ENCODE measurements around the gene DNAI2. TPM values are rescaled to one million over a fixed set of nuclear protein-coding genes. Genes with fewer than 3 reads are reported as not detected.

Gene DNAI2
- total RNA-seq, 1 donor from 2014 or later = 6.2 TPM

- Histone ChIP-seq H3K27ac (no peak overlapping the region), H3K4me3 (no peak overlapping the region), H3K27me3 (ENCODE audit: low read depth) (no peaks in the 10 kb centered on the region), H3K9me3 (no peaks in the 10 kb centered on the region), H3K4me1 (no peaks in the 10 kb centered on the region), H3K36me3 (no peaks in the 10 kb centered on the region)
- TF ChIP-seq, protein P1, sequence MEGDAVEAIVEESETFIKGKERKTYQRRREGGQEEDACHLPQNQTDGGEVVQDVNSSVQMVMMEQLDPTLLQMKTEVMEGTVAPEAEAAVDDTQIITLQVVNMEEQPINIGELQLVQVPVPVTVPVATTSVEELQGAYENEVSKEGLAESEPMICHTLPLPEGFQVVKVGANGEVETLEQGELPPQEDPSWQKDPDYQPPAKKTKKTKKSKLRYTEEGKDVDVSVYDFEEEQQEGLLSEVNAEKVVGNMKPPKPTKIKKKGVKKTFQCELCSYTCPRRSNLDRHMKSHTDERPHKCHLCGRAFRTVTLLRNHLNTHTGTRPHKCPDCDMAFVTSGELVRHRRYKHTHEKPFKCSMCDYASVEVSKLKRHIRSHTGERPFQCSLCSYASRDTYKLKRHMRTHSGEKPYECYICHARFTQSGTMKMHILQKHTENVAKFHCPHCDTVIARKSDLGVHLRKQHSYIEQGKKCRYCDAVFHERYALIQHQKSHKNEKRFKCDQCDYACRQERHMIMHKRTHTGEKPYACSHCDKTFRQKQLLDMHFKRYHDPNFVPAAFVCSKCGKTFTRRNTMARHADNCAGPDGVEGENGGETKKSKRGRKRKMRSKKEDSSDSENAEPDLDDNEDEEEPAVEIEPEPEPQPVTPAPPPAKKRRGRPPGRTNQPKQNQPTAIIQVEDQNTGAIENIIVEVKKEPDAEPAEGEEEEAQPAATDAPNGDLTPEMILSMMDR (IDR thresholded peaks at IDR 0.05) = no peak
- intact Hi-C loops (cut with DNase I) = no loop called here
- no peak for ATAC-seq
- no peak for DNase-seq
Measured at GRCh38 chr17:74307984-74308773, 34.1 kb downstream of the DNAI2 start.

DNA sequence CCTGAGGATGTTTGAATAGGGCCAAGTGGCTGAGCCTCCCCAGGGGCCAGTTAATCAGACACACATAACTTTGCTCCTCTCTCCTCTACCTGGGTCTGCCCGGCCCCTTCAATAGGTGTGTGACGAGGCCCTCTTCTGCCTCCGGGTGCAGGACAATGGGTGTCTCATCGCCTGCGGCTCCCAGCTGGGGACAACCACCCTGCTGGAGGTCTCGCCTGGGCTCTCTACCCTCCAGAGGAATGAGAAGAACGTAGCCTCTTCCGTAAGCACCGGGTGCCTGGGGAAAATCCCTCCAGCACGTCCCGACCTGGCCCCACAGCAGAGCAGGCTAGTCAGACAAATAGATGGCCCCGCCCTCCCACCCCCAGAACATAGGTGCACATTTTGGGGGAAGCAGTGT is 35.9 kb downstream of the DNAI2 start:
- no peaks in the 10 kb centered on the region for H3K36me3 ChIP-seq
- no peak overlapping the region for H3K4me3 ChIP-seq
- H3K4me1 ChIP-seq = no peaks in the 10 kb centered on the region
- H3K27ac ChIP-seq = no peak overlapping the region
- no peaks in the 10 kb centered on the region for H3K27me3 ChIP-seq (ENCODE audit: low read depth)
- no peaks in the 10 kb centered on the region for H3K9me3 ChIP-seq
- intact Hi-C loops (cut with DNase I) = no loop called here
- TF ChIP-seq, protein P1 (IDR thresholded peaks at IDR 0.05) = no peak
- ATAC-seq (no peak), DNase-seq (no peak)

DNA sequence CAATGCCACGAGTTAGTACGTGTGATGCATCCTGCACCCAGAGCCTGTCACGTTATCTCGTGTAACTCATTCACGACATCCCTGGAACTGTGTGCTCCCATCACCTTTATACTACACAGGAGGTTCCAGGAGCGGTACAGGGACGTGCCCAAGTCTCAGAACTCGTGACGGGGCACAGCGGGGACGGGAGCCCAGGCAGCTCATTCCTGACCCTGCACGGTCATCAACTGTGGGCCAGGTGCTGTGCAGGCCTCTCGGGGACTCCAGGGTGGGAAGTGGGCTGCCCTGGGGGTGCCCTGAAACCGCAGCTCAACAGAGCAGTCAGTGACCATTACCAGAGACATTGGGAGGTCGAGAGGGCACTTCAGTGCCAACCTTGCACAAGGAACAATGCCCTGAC is 40.8 kb downstream of the DNAI2 start:
- DNase-seq = no peak
- ATAC-seq = no peak
- Histone ChIP-seq H3K9me3 (no peaks in the 10 kb centered on the region), H3K27ac (no peak overlapping the region), H3K4me3 (no peak overlapping the region), H3K27me3 (ENCODE audit: low read depth) (no peaks in the 10 kb centered on the region), H3K36me3 (no peaks in the 10 kb centered on the region), H3K4me1 (no peaks in the 10 kb centered on the region)
- TF ChIP-seq, protein P1 (IDR thresholded peaks at IDR 0.05) = no peak
- intact Hi-C loops (cut with DNase I) = no loop called here

DNA sequence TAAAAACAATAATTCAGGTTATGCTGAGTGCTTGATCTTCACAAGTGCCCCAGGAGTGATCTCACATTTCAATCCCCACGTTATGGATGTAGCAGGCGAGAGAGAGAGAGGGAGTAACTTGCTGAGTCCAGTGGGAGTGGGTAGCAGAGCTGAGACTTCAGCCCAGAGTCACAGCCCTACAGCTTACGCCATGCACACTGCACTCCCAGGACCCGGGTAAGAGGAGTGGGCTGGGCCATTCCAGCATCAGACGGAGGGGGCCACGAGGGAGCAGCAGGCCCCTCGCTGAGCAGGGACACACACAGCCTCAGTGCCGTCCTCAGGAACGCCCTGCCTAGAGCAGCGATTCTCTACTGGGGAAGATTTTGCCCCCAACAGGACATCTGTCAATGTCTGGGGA is 42.2 kb downstream of the DNAI2 start:
- ATAC-seq (no peak), DNase-seq (no peak)
- H3K36me3 ChIP-seq = no peaks in the 10 kb centered on the region
- no peak overlapping the region for H3K27ac ChIP-seq
- intact Hi-C loops (cut with DNase I) = no loop called here
- no peak overlapping the region for H3K4me3 ChIP-seq
- H3K9me3 ChIP-seq = no peaks in the 10 kb centered on the region
- H3K4me1 ChIP-seq = no peaks in the 10 kb centered on the region
- TF ChIP-seq, protein P1 (IDR thresholded peaks at IDR 0.05) = no peak
- no peaks in the 10 kb centered on the region for H3K27me3 ChIP-seq (ENCODE audit: low read depth)

DNA sequence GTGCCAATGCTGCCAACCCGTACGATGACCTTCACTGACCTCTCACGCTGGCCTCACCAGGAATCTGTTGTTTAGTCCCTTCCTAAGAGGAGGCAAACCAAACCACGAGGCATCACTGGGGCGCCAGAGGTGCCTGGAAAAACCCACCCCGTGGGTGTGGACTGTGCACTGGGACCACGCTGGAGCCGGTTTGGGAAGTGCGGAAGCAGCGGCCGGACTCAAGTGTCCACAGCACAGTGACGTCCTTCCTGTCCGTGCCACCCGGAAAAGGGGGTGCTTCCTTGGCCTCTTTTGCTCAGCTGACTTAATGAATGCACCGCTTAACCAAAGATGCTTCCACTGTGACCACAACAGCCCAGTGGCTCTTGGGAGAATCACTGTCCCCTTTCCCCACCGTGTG is 43.0 kb downstream of the DNAI2 start:
- H3K9me3 ChIP-seq = no peaks in the 10 kb centered on the region
- H3K36me3 ChIP-seq = no peaks in the 10 kb centered on the region
- intact Hi-C loops (cut with DNase I) = no loop called here
- no peak overlapping the region for H3K27ac ChIP-seq
- H3K4me3 ChIP-seq = no peak overlapping the region
- ATAC-seq = no peak
- no peak for DNase-seq
- TF ChIP-seq, protein P1 (IDR thresholded peaks at IDR 0.05) = no peak
- no peaks in the 10 kb centered on the region for H3K27me3 ChIP-seq (ENCODE audit: low read depth)
- H3K4me1 ChIP-seq = no peaks in the 10 kb centered on the region

Data from lower lobe of right lung (tissue), 2 donors.